ENCODE results near the gene PXMP2. TPM values are rescaled to one million over a fixed set of nuclear protein-coding genes. Genes with fewer than 3 reads are reported as not detected.

The PXMP2 gene
- total RNA-seq, 1 donor from 2014 or later: 9.8 TPM

- H3K4me3 Mint-ChIP-seq (ENCODE audit: unreplicated experiment): no peak overlapping the region
- H3K27ac Mint-ChIP-seq (ENCODE audit: unreplicated experiment): no peak overlapping the region
- no peaks in the 10 kb centered on the region for H3K36me3 Mint-ChIP-seq (ENCODE audit: unreplicated experiment)
- peaks cover 6% of the 10 kb centered on the region for H3K4me1 Mint-ChIP-seq (ENCODE audit: low read depth, unreplicated experiment)
- TF ChIP-seq CTCF (IDR thresholded peaks at IDR 0.05; ENCODE audit: partially characterized antibody, unreplicated experiment): no peak
- H3K27me3 Mint-ChIP-seq (ENCODE audit: unreplicated experiment): no peaks in the 10 kb centered on the region
- DNase-seq: peak; percentile 47
- H3K9me3 Mint-ChIP-seq (ENCODE audit: unreplicated experiment): peaks cover 2% of the 10 kb centered on the region
These were observed 15.3 kb downstream of the PXMP2 start for GRCh38 chr12:132702640-132703039.

- no peaks in the 10 kb centered on the region for H3K36me3 Mint-ChIP-seq (ENCODE audit: unreplicated experiment)
These were observed 16.3 kb downstream of the PXMP2 start for GRCh38 chr12:132703641-132704040.

GRCh38 chr12:132707241-132707640, 19.9 kb downstream of the PXMP2 start:
- Mint-ChIP-seq H3K36me3 (ENCODE audit: unreplicated experiment) (no peaks in the 10 kb centered on the region), H3K27me3 (ENCODE audit: unreplicated experiment) (peaks cover 5% of the 10 kb centered on the region), H3K9me3 (ENCODE audit: unreplicated experiment) (peaks cover 11% of the 10 kb centered on the region), H3K27ac (ENCODE audit: unreplicated experiment) (no peak overlapping the region), H3K4me1 (ENCODE audit: low read depth, unreplicated experiment) (peaks cover 9% of the 10 kb centered on the region), H3K4me3 (ENCODE audit: unreplicated experiment) (no peak overlapping the region)
- DNase-seq: no peak
- TF ChIP-seq CTCF (IDR thresholded peaks at IDR 0.05; ENCODE audit: partially characterized antibody, unreplicated experiment): no peak

More at GRCh38 chr12:132703641-132704040, 16.3 kb downstream of the PXMP2 start:
- no peak for DNase-seq
- Mint-ChIP-seq H3K4me1 (ENCODE audit: low read depth, unreplicated experiment) (peaks cover 6% of the 10 kb centered on the region), H3K27me3 (ENCODE audit: unreplicated experiment) (no peaks in the 10 kb centered on the region), H3K4me3 (ENCODE audit: unreplicated experiment) (peak overlapping the region; percentile 30), H3K27ac (ENCODE audit: unreplicated experiment) (peak overlapping the region; percentile 55), H3K9me3 (ENCODE audit: unreplicated experiment) (peaks cover 5% of the 10 kb centered on the region)
- no peak for TF ChIP-seq CTCF (IDR thresholded peaks at IDR 0.05; ENCODE audit: partially characterized antibody, unreplicated experiment)

GRCh38 chr12:132708150-132708549, 20.8 kb downstream of the PXMP2 start:
- no peak overlapping the region for H3K27ac Mint-ChIP-seq (ENCODE audit: unreplicated experiment)
- no peak for DNase-seq
- H3K27me3 Mint-ChIP-seq (ENCODE audit: unreplicated experiment): peaks cover 5% of the 10 kb centered on the region
- TF ChIP-seq CTCF (IDR thresholded peaks at IDR 0.05; ENCODE audit: partially characterized antibody, unreplicated experiment): no peak
- peaks cover 10% of the 10 kb centered on the region for H3K9me3 Mint-ChIP-seq (ENCODE audit: unreplicated experiment)
- no peak overlapping the region for H3K4me3 Mint-ChIP-seq (ENCODE audit: unreplicated experiment)
- H3K36me3 Mint-ChIP-seq (ENCODE audit: unreplicated experiment): no peaks in the 10 kb centered on the region
- peaks cover 6% of the 10 kb centered on the region for H3K4me1 Mint-ChIP-seq (ENCODE audit: low read depth, unreplicated experiment)

GRCh38 chr12:132710043-132710404, 22.6 kb downstream of the PXMP2 start:
- peaks cover 3% of the 10 kb centered on the region for H3K4me1 Mint-ChIP-seq (ENCODE audit: low read depth, unreplicated experiment)
- H3K9me3 Mint-ChIP-seq (ENCODE audit: unreplicated experiment): peaks cover 9% of the 10 kb centered on the region
- peaks cover 5% of the 10 kb centered on the region for H3K27me3 Mint-ChIP-seq (ENCODE audit: unreplicated experiment)
- peak overlapping the region; percentile 98 for H3K4me3 Mint-ChIP-seq (ENCODE audit: unreplicated experiment)
- H3K36me3 Mint-ChIP-seq (ENCODE audit: unreplicated experiment): no peaks in the 10 kb centered on the region
- H3K27ac Mint-ChIP-seq (ENCODE audit: unreplicated experiment): peak overlapping the region; percentile 93
- peak; percentile 45 for DNase-seq
- no peak for TF ChIP-seq CTCF (IDR thresholded peaks at IDR 0.05; ENCODE audit: partially characterized antibody, unreplicated experiment)
